Right hindlimb (tissue), 1 donor: Measurements from ENCODE around the gene IFIT2.
A peak's percentile ranks its signal among the peaks of the same experiment; 100 is the strongest.
"Not testable (repeated sequence)": the region's sequence is repeated elsewhere in the genome, so short reads cannot be mapped to it uniquely, and the experiment has no call there.

Source experiments
- DNase-seq: peaks from one replicate; pipeline ENCODE4 v3.0.0-alpha.2; 2018

Gene IFIT2, protein sequence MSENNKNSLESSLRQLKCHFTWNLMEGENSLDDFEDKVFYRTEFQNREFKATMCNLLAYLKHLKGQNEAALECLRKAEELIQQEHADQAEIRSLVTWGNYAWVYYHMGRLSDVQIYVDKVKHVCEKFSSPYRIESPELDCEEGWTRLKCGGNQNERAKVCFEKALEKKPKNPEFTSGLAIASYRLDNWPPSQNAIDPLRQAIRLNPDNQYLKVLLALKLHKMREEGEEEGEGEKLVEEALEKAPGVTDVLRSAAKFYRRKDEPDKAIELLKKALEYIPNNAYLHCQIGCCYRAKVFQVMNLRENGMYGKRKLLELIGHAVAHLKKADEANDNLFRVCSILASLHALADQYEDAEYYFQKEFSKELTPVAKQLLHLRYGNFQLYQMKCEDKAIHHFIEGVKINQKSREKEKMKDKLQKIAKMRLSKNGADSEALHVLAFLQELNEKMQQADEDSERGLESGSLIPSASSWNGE

DNA sequence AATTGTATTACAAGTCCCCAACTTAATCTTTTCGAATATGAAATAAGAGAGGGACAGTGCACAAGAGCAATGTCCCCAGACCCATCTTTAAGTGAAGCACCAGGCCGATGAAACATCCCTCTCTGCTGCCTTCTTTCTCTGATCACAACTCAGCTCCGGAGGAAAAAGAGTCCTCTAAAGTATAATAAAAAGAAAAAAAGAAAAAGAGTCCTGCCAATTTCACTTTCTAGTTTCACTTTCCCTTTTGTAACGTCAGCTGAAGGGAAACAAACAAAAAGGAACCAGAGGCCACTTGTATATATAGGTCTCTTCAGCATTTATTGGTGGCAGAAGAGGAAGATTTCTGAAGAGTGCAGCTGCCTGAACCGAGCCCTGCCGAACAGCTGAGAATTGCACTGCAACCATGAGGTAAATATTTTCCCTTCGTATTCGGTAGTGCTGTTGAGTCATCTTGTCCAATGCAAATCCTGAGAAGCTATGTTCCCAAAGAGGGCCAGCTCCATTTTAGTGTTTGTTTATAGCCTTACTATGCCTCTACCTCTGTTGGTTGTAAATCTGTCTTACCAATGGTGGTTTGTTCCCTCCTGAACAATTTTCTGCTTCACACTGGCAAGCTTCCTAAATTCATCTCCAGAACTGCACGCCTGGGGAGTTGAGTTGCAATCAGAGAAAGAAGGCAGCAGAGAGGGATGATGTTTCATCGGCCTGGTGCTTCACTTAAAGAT is at the start of gene IFIT2:
IFIT2 (plus strand) TSS at position 326 of the 725 bp plus-strand sequence; CDS start at position 404, 78 bp downstream.
- DNase-seq = peak; percentile 83

DNA sequence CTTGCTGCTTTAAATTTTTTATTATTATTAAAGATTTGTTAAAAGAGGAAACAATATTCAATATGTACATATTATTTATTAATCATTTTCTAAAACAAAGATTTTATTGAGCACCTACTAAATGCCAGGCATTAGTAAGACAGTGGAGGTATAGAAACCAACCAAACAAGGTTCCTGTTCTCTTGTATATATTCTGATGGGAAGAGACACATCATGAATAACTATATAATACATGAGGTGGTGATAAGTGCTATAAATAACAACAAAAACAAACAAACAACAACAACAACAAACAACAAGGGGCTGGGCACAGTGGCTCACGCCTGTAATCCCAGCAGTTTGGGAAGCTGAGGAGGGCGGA is 49.6 kb upstream of the IFIT2 start:
- no peak for DNase-seq

DNA sequence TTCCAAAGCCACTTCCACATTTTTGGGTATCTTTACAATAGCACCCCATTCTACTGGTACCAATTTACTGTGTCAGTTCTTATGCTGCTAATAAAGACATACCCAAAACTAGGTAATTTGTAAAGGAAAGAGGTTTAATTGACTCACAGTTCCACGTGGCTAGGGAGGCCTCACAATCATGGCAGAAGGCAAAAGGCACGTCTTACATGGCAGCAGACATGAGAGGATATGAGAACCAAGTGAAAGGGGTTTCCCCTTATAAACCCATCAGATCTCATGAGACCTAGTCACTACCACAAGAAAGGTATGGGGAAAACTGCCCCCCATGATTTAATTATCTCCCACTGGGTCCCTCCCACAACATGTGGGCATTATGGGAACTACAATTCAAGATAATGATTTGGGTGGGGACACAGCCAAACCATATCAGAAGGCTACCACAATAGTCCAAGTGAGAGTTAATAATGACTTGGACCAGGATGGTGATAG is 46.7 kb upstream of the IFIT2 start:
- DNase-seq = not testable (repeated sequence)

DNA sequence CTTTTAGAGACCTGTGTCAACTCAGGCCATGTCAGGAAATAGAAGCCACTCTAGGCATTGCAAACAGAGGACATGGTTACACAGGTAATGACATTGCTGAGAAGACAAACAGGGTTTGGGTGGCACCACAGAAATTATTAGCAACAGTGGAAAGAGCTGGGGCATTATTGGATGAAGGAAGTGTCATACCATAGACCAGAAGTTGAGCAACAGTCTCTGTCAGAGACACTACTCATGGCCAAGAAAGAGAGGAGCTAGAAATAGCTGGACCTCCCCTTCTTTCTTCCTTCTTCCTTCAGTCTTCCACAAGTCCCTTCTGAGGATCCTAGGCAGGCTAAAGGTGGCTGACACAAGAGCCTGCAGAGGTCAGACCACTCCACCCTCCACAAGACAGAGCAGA is 46.1 kb upstream of the IFIT2 start:
- no peak for DNase-seq

DNA sequence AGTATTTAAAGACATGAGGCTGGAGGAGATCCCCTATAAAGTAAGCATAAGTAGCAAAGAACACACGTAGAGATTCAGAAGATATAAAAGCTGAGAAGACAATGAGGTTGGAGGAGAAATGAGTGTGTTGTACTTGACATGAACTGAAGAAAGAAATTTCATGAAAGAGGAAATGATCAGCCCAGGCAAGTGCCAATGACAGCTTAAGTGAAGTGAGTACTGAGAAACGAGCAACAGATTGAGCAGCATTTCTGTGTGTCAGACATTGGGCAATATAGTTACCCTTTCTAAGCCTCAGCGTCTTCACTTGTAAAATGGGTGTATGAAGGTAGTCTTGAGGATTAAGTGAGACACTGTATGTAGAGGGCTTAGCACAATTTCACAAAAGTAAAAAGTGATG is 45.5 kb upstream of the IFIT2 start:
- DNase-seq = no peak

DNA sequence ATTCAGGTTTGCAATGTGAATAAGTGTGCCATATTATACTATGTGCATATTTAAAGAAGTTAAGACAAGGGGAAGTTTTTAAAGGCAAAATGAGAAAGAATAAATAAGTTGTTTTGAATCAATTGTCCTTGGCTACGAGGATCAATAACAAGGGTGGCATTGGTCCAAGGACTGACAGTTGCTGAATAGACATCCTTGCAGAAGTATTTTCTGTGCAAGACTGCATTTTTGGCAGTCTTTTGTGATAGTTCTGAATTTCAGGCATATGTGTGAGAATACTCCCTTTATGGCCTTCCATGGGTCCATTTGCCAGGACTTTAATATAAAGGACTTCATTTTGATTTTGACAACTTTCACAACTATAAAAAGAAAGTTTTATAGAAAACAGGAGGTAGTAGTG is 44.9 kb upstream of the IFIT2 start:
- DNase-seq = no peak

DNA sequence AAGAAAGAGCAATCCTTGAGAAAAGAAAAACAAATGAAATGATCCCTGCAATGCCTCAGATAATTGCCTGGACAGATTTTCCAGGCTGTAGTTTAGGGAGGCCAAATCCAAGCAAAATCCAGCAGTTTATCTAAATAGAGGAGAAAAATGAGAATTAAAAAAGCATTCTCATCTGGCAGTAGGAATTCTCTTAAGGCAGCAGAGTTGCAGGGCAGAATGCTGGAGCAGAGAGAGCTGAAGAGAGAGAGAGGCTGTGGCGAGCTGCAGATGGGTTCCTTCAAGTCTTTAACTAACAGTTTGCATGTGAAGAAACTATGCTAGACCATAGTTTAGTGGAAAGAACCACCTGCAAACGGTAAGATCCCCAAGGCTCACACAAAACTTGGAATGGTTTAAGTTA is 44.3 kb upstream of the IFIT2 start:
- peak; percentile 31 for DNase-seq

DNA sequence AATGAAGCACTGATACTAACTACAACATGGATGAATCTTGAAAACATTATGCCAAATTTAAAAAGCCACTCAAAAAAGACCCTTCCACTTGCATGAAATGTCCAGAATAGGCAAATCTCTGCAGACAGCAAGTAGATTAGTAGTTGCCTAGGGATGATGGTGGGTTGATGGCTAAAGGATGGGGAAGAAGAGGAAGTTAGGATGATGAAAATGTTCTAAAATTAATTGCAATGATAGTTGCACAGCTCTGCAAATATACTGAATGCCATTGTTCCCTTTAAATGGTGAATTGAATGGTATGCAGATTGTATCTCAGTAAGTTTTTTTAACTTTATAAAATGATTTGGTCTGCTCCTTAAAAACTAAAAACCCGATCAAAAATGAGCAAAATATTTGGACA is 43.0 kb upstream of the IFIT2 start:
- no peak for DNase-seq

DNA sequence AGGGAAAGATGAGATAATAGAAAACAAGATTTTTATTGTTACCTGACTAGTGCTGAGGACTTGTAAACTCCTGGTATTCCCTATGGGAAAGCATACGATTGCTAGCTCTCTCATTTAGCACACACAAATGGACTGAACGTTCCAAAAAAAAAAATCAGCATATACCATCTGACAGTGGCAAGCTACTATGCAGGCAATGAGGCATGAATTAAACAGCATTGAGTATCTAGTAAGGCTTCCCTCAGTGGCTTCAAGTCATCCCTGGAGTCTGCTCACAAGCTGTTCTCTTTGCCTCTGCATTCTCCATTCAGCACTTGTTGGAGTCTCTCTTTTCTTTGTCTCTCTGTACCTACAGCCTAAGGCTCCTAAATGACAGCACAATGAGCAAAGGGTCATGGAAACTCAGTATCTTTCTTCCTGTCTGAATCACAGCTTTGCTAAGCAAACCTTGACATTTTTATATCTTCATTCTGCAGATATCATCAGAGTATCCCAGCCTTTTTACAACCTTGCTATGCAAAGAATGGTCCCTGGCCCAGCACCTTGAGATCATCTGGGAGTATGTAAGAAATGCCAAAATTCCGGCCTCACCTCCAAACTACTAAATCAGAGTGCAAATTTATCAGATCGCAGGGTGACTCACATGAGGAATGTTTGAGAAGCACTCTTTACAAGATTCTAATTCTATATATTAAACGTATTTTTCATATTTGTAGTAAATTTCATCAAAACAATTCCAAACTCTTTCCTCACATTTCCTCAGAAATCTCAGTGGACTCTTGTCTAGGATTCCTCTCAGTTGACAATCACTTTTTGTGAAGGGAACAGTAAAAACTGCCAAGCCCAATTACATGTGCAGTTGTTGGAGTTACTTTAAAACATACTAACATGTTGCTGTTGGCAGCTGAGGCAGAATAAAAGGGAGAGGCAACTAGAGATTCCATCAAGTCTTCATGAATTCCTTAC is 39.5 kb upstream of the IFIT2 start:
- peak; percentile 25 for DNase-seq

DNA sequence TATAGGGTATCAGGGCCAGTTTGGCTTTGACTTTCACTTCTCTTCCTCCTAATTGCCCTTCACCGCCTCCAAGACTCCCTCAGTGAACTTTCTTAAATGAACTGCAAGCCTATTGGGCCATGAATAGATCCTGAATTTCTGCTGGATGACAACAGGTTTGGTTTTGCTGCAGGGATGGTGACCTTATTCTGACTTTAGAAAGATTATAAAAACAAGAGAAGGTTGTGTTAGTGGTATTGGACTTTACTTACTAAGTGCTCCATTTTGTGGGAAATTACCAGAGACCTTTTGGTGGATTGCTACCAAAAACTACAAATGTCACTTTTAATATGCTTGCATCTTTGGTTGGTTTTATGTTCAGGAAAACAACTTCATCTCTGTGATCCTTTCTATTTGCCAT is 38.8 kb upstream of the IFIT2 start:
- DNase-seq = no peak

DNA sequence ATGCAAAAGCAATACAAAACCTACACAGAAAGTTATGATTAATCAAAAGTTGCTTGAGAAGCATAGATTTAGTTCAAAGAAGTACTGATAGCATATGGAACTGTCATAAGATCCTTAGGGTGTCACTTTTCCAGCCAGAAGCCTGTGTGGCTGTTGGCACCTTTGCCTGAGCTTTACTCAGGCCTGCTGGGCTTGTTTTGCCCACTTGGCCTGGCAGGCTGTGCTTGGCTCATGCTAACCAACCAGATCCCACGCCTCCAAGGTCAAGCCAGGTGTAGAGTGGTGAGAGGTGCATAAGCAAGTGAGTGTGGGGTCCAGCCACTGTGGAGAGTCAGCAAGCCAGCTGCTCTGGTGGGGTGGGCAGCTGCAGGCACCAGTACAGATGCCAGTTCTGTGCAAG is 38.3 kb upstream of the IFIT2 start:
- no peak for DNase-seq

DNA sequence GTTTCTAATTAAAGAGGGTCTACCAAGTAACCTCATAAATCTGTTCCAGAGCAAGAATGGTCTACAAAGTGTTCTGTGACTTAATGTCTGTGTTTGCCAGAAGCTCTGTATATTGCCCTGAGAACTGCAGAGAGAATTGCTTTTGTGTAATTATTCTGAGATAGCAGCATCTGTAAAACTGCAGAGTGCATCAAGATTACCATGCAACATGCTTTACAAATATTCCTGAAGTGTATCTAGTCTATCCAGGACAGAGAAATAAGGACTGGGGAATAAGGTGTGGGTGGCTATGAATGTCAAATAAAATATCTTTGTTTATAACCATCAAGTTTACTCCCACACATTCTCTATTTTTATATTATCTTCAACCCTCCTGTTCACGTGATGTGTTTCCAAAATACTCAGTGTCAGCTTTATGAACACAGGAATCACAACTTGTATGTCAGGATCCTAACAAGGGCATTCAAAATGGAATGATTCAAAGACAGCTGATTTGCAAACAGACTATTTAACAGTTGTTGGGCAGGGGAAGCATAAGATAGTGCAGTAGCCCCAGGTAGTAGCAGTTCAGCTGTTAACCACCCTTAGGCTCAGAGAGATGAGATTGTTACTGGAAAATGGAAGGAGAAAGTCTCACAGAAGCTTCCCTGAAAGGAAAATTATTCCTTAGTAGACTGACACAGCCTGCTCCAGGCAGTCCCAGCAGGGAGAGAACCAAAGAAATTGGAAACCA is 35.0 kb upstream of the IFIT2 start:
- no peak for DNase-seq

DNA sequence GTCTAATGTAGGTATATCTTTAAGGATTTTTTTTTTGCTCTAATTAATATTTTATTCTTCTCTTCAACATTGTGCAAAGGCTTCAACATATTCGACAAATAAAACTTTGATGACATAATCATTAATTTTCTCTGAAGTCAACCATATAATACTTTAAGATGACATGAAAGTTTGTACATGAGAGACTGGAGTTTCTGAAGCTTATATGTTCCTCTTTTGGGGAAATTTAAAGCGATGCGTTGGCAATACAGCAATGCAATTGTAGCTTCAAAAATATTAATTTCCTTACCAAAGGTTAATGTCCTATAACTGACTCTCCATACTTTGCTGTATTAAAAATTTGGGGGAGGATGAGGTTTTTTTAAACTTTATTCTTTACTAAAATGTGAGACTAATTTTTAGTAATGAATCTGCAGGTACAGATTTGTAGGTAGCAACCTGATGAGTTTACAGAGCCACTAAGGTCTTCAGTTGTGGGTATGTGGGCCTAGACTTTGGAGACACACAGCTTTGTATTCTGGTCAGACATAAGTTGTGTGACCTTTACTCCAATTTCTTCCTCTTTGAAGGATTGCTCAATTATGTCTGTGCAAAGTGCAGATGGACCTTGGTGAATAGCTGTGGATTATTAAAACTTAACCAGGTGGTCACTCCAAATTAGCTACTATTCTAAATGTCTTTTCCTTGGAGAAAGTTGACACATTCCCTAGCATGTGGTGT is 32.3 kb upstream of the IFIT2 start:
- no peak for DNase-seq

DNA sequence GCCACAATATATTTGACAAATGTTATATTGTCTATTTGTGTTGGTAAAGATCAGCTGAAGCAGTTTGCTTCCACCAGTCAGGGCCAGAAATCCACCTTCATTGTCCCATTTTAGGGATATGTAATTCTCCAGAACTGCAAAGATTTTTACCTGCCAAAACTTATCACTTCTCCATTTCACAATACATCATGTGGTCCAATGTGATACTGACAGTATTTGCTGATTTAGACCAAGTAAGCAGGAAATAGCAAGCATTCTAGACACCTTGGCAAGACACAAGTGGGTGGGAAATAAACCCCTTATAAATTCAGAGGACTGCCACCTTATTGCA is 31.7 kb upstream of the IFIT2 start:
- DNase-seq = no peak

DNA sequence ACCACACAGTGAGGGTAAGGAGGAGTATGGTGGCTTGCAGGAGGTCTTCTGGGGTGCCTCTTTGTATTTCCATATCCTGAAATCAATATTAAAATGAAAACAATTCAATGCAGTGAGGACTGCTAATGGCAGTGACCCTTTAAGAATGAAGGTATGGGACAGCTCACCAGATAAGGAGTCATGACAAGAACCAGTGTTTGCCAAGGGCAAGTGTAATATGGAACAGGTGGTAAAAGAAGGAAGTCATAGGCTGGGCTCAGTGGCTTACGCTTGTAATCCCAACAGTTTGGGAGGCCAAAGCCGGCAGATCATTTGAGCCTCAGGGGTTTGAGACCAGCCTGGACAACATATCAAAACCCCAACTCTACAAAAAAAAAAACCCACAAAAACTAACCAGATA is 30.3 kb upstream of the IFIT2 start:
- DNase-seq = no peak

DNA sequence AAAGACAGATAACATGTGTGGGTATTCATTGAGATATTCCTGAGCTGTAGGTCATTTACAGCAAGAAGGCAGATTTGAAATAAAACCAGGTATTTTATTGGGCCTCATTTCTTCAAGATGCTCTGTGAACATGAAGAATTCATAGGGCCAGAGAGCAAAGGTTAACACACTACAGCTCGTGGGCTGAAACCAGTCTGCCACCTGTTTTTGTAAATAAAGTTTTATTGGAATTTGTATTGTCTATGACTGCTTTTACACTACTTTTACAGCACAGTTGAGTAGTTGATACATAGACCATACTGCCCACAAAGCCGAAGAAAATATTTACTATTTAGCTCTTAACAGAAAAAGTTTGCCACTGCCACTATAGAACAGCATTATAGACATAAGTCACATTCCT is 28.2 kb upstream of the IFIT2 start:
- no peak for DNase-seq

DNA sequence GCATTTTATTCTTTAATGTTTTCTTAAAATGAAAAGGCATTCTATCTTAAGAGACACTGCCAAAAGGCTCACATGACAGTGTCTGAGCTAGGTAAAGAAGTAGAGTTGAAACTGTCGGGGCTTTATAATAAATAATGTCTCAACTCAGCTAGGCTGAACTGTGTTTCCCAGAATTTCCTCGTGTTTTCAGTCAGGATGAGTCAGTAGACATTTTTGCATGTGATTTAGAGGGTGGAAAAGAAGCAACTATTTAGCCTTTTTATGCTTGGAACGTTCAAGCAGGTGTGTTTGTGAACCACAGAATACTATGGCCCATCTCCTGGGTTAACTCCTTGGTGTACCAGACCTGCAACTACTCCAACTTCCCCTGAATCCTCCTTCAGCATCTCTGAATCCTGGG is 26.9 kb upstream of the IFIT2 start:
- no peak for DNase-seq

DNA sequence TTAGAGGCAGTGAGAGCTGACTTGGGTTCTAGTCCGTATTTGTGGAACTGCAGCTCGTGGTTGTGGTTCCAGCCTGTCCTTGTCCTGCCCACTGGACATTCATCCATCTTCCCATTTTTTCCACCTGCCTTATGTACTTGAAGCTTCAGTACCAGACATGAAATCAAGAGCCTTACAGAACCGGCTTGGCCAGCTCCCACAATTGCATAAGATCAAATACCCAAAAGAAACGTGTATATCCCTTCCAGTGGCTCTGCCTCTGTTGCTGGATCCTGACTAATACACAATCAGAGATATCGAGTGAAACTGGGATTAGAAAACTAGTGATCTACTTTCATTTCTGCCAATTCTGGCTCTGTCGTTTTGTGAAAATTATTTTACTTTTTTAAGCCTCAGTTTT is 26.5 kb upstream of the IFIT2 start:
- no peak for DNase-seq

DNA sequence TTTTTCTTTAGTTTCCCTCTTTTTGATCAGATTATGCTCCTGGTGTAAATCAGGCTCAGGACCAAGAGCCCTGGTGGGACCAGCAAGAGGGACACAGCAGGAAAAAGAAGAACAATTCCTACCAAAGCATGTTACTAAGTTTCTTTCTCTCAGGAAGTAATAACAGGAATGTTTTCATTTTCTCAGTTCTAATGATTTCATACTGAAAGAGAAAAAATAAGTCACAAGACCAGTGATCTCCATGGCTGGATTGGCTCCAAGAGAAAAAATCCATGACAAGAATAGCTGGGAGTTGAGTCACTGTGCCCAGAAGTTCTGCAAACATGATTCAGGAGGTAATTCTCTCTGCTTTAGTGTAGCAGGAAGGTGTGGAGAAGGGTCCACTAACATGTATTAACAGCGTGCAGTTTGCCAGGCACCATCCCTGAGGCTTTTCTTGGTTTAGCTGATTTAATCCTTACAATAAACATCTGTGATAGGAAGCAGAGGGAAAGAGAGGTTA is 23.8 kb upstream of the IFIT2 start:
- DNase-seq = peak; percentile 76

DNA sequence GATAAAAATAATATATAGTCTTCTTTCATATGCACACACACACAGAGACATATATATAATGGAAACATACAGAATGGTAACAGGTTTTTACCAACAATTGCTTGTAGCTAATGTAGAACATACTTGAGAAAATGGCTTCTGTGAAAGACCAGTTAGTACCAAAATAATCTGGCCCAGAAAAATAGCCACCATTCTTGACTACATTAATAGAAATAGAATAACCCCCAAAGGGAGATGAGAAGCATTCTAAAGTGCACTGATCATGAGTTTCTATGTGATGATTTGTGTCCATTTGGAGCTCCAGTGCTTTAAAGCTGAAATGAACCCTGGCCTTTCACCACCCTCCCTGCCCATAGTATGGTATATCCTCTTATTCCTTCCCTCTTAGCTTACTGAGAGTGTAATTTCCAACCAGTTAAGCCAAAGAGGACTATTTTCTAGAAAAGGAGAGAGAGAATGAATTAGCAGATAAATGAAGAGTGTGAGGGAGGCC is 22.9 kb upstream of the IFIT2 start:
- no peak for DNase-seq

DNA sequence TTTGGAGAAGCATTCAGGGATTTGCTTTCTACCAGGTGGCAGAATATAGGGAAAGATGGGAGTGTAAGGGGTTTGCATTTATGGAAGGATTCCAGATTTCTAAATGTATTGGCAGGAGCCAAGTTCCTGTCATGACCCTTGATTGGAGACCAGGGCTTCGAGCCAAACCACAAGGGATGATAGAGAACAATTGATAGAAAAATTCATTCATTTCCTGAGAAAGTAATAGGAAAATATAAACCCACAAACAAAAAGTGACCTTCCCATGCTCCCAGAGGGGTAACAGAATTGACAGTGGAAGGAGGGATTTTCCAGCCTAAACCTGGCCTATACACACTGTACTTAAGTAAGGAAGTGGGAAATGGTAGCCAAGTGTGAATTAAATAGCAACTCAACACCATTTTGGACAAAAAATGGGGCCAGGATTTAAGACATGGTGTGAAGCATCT is 22.4 kb upstream of the IFIT2 start:
- DNase-seq = peak; percentile 47
